ENCODE measurements around the gene PTGDR.

- TF ChIP-seq, protein P1, sequence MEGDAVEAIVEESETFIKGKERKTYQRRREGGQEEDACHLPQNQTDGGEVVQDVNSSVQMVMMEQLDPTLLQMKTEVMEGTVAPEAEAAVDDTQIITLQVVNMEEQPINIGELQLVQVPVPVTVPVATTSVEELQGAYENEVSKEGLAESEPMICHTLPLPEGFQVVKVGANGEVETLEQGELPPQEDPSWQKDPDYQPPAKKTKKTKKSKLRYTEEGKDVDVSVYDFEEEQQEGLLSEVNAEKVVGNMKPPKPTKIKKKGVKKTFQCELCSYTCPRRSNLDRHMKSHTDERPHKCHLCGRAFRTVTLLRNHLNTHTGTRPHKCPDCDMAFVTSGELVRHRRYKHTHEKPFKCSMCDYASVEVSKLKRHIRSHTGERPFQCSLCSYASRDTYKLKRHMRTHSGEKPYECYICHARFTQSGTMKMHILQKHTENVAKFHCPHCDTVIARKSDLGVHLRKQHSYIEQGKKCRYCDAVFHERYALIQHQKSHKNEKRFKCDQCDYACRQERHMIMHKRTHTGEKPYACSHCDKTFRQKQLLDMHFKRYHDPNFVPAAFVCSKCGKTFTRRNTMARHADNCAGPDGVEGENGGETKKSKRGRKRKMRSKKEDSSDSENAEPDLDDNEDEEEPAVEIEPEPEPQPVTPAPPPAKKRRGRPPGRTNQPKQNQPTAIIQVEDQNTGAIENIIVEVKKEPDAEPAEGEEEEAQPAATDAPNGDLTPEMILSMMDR (IDR thresholded peaks at IDR 0.05): no peak
- no peak for TF ChIP-seq POLR2A (IDR thresholded peaks at IDR 0.05)
- TF ChIP-seq EP300 (IDR thresholded peaks at IDR 0.05): no peak
These were observed 46.0 kb downstream of the PTGDR start for GRCh38 chr14:52313462-52313861.
